Sigmoid colon (tissue), 7 donors: ENCODE measurements around the gene RIC1. TPM values are rescaled to one million over a fixed set of nuclear protein-coding genes. Genes with fewer than 3 reads are reported as not detected.
"Not testable (repeated sequence)": the region's sequence is repeated elsewhere in the genome, so short reads cannot be mapped to it uniquely, and the experiment has no call there.

Experiments
- DNase-seq: peaks from one replicate; pipeline ENCODE4 v3.0.0-alpha.2; 2019
- H3K27ac ChIP-seq, 4 donors: fragments of 200-600 bp; sonication (generic); one replicate each; pipeline ENCODE4 v1.5.1; 2016 to 2019; ENCODE audit warnings: mild to moderate bottlenecking in 1 of 4
- H3K27me3 ChIP-seq, 3 donors: fragments of 200-600 bp; sonication (generic); one replicate each; pipeline ENCODE4 v1.5.1; 2019; ENCODE audit warnings: mild to moderate bottlenecking in 1 of 3
- H3K36me3 ChIP-seq, 4 donors: fragments of 200-600 bp; sonication (generic); one replicate each; pipeline ENCODE4 v1.5.1; 2016 to 2019
- H3K4me1 ChIP-seq, 4 donors: fragments of 200-600 bp; sonication (generic); one replicate each; pipeline ENCODE4 v1.5.1; 2017 to 2019
- H3K4me3 ChIP-seq, 4 donors: fragments of 200-600 bp; sonication (generic); one replicate each; pipeline ENCODE4 v1.5.1; 2017 to 2019; ENCODE audit warnings: mild to moderate bottlenecking in 2 of 4, moderate library complexity in 1 of 4
- H3K9me3 ChIP-seq, 4 donors: fragments of 200-600 bp in 3 of 4; sonication (generic) in 3 of 4; one replicate each; pipeline versions ENCODE4 v1.5.1 to v1.6.1; 2013 to 2019
- EP300 ChIP-seq, 4 donors: sonication (generic); formaldehyde crosslinking; IDR thresholded peaks; one replicate each; pipeline ENCODE4 v1.6.1; 2017; ENCODE audit warnings: antibody characterized with exemption in 4 of 4
- POLR2A ChIP-seq, 2 donors: fragments of 450-650 bp; IDR thresholded peaks; one replicate each; pipeline ENCODE4 v1.6.1; 2016; ENCODE audit warnings: antibody characterized with exemption in 2 of 2, mild to moderate bottlenecking in 2 of 2, moderate library complexity in 2 of 2
- POLR2AphosphoS5 ChIP-seq, 4 donors: sonication (generic); formaldehyde crosslinking; IDR thresholded peaks; one replicate each; pipeline ENCODE4 v1.6.1; 2017; ENCODE audit warnings: antibody characterized with exemption in 4 of 4
- WGBS, 2 donors: extraction: QIAGEN DNeasy Blood & Tissue Kit; methylation state at CpG; one replicate each; pipeline ENCODE4 v1.1.7; 2013; 5-methylcytosine and 5-hydroxymethylcytosine counted together
- intact Hi-C: fragments of 100-400 bp; cut with DNase I; formaldehyde crosslinking; loops from one replicate; pipeline ENCODE4 v1.15.1; 2023
- polyA plus RNA-seq, 3 donors: library from polyadenylated mRNA; stranded (reverse); fragments of 200-250 nt; gene quantifications; one replicate each; pipeline ENCODE4 v1.2.3, GENCODE V29; 2013
- total RNA-seq, 4 donors: library from RNA; depleted of rRNA; stranded (reverse); fragments of >200 nt; gene quantifications; one replicate each; pipeline ENCODE4 v1.1.0, GENCODE V29; 2016
- TF ChIP-seq, protein P1 (sequence below), 4 experiments: fragments of 450-650 bp in 3 of 4; fragments of 200-600 bp in 1 of 4; IDR thresholded peaks; one replicate each; pipeline ENCODE4 v1.5.1; 2016 to 2019; ENCODE audit warnings: antibody characterized with exemption in 4 of 4, mild to moderate bottlenecking in 3 of 4, moderate library complexity in 2 of 4
- donor health status: healthy with polysubstance abuse.
- donor health status: Bipolar disorder and iron deficiency.
- donor health status: healthy.

The RIC1 gene
- total and polyA plus RNA-seq, 7 donors, result 3.0 to 44.3 (median 29.1) TPM

- WGBS, 2 donors, result 81 to 84% methylated on average over 3 of the region's 3 CpGs
- no peaks in the 10 kb centered on the region for H3K9me3 ChIP-seq
- DNase-seq, result no peak
- H3K27ac ChIP-seq, result no peak overlapping the region
- H3K27me3 ChIP-seq, result no peaks in the 10 kb centered on the region
- H3K4me3 ChIP-seq, result no peak overlapping the region
- H3K4me1 ChIP-seq, result no peaks in the 10 kb centered on the region
- H3K36me3 ChIP-seq, result peaks cover 6 to 96% (median 31%) of the 10 kb centered on the region in 4 donors
- TF ChIP-seq POLR2AphosphoS5 (IDR thresholded peaks at IDR 0.05) (no peak), EP300 (IDR thresholded peaks at IDR 0.05) (no peak), POLR2A (IDR thresholded peaks at IDR 0.05) (no peak)
- TF ChIP-seq, protein P1, sequence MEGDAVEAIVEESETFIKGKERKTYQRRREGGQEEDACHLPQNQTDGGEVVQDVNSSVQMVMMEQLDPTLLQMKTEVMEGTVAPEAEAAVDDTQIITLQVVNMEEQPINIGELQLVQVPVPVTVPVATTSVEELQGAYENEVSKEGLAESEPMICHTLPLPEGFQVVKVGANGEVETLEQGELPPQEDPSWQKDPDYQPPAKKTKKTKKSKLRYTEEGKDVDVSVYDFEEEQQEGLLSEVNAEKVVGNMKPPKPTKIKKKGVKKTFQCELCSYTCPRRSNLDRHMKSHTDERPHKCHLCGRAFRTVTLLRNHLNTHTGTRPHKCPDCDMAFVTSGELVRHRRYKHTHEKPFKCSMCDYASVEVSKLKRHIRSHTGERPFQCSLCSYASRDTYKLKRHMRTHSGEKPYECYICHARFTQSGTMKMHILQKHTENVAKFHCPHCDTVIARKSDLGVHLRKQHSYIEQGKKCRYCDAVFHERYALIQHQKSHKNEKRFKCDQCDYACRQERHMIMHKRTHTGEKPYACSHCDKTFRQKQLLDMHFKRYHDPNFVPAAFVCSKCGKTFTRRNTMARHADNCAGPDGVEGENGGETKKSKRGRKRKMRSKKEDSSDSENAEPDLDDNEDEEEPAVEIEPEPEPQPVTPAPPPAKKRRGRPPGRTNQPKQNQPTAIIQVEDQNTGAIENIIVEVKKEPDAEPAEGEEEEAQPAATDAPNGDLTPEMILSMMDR (IDR thresholded peaks at IDR 0.05), result no peak
- intact Hi-C loops, result no loop called here
Observed at GRCh38 chr9:5773324-5773999, 144.6 kb downstream of the RIC1 start.

DNA sequence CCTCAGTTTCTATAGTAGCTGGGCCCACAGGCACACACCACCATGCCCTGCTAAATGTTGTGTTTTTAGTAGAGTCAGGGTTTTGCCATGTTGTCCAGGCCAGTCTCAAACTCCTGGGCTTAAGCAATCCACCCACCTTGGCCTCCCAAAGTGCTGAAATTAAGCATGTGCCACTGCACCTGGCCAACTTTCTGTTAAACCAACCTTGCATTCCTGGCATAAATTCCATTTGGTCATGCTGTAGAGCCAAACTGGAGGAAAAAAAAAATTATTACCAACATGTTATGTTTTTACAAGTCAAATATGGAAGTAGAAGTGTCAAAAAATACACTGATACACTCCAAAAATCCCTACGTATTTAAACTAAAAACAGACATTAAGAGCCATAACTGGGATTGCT, 149.9 kb downstream of the RIC1 start:
- TF ChIP-seq POLR2A (IDR thresholded peaks at IDR 0.05), result no peak
- TF ChIP-seq, protein P1 (IDR thresholded peaks at IDR 0.05), result no peak
- TF ChIP-seq EP300 (IDR thresholded peaks at IDR 0.05), result no peak
- TF ChIP-seq POLR2AphosphoS5 (IDR thresholded peaks at IDR 0.05), result no peak
- 94 to 100% methylated on average over 1 of the region's 1 CpG for WGBS, 2 donors
- Histone ChIP-seq H3K9me3 (peaks cover 0 to 3% (median under 1%) of the 10 kb centered on the region in 4 donors), H3K27me3 (no peaks in the 10 kb centered on the region), H3K36me3 (peaks cover 14 to 72% (median 30%) of the 10 kb centered on the region in 4 donors), H3K4me1 (no peaks in the 10 kb centered on the region), H3K4me3 (no peak overlapping the region), H3K27ac (no peak overlapping the region)
- intact Hi-C loops, result no loop called here
- DNase-seq, result no peak

DNA sequence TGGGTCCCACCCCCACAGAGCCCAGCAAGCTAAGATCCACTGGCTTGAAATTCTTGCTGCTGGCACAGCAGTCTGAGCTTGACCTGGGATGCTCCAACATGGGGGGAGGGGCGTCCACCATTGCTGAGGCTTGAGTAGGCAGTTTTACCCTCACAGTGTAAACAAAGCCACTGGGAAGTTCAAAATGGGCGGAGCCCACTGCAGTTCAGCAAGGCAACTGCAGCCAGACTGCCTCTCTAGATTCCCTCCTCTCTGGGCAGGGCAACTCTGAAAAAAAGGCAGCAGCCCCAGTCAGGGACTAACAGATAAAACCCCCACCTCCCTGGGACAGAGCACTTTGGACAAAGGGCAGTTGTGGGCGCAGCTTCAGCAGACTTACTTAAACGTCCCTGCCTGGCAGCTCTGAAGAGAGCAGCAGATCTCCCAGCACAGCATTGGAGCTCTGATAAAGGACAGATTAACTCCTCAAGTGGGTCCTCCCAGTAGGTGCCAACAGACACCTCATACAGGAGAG, 150.9 kb downstream of the RIC1 start:
- H3K9me3 ChIP-seq, H3K4me1 ChIP-seq, H3K4me3 ChIP-seq, H3K27me3 ChIP-seq, DNase-seq, H3K27ac ChIP-seq, intact Hi-C loops: not testable (repeated sequence)
- 94 to 96% methylated on average over 4 of the region's 4 CpGs for WGBS, 2 donors
- H3K36me3 ChIP-seq, result peaks cover 8 to 63% (median 25%) of the 10 kb centered on the region in 4 donors

- H3K27me3 ChIP-seq, intact Hi-C loops, H3K4me1 ChIP-seq, H3K4me3 ChIP-seq, H3K9me3 ChIP-seq, DNase-seq, H3K27ac ChIP-seq: not testable (repeated sequence)
- 97 to 99% methylated on average over 3 of the region's 3 CpGs for WGBS, 2 donors
- H3K36me3 ChIP-seq, result peaks cover 12 to 49% (median 22%) of the 10 kb centered on the region in 4 donors
Observed at GRCh38 chr9:5783420-5783819, 154.5 kb downstream of the RIC1 start.

- Histone ChIP-seq H3K27me3 (no peaks in the 10 kb centered on the region), H3K27ac (no peak overlapping the region), H3K4me1 (peaks cover 0 to 6% (median 0%) of the 10 kb centered on the region in 4 donors), H3K9me3 (no peaks in the 10 kb centered on the region), H3K36me3 (peaks cover 12 to 43% (median 16%) of the 10 kb centered on the region in 4 donors), H3K4me3 (no peak overlapping the region)
- DNase-seq, result no peak
- 92 to 98% methylated on average over 1 of the region's 1 CpG for WGBS, 2 donors
- TF ChIP-seq POLR2AphosphoS5 (IDR thresholded peaks at IDR 0.05), result no peak
- no peak for TF ChIP-seq EP300 (IDR thresholded peaks at IDR 0.05)
- no peak for TF ChIP-seq POLR2A (IDR thresholded peaks at IDR 0.05)
- TF ChIP-seq, protein P1 (IDR thresholded peaks at IDR 0.05), result no peak
- intact Hi-C loops, result no loop called here
Observed at GRCh38 chr9:5783982-5784381, 155.1 kb downstream of the RIC1 start.
